ENCODE results near the gene ZNF146. TPM values are rescaled to one million over a fixed set of nuclear protein-coding genes. Genes with fewer than 3 reads are reported as not detected.

Gene ZNF146
- total RNA-seq, 1 donor from 2014 or later = 131 TPM

Other genes starting within 250 kb of the ZNF146 start
- gene SDHAF1, start 219.9 kb upstream of the ZNF146 start, total RNA-seq = 10.1 and 19.6 TPM in 2 replicates
- gene SYNE4, start 206.3 kb upstream of the ZNF146 start, total RNA-seq = 0.17 TPM in 1 of 2 replicates, not detected in the other
- gene ALKBH6, start 200.9 kb upstream of the ZNF146 start, total RNA-seq = 12.3 and 15.3 TPM in 2 replicates
- gene CLIP3, start 182.2 kb upstream of the ZNF146 start, total RNA-seq = 6.7 and 7.8 TPM in 2 replicates
- 1.6 and 2.6 TPM in 2 replicates for gene THAP8, start 160.8 kb upstream of the ZNF146 start, total RNA-seq
- gene WDR62, start 160.2 kb upstream of the ZNF146 start, total RNA-seq = 2.2 and 8.0 TPM in 2 replicates
- gene OVOL3, start 104.0 kb upstream of the ZNF146 start, total RNA-seq = not detected in 2 replicates
- gene POLR2I, start 100.2 kb upstream of the ZNF146 start, total RNA-seq = 42.9 and 71.1 TPM in 2 replicates
- gene TBCB, start 99.6 kb upstream of the ZNF146 start, total RNA-seq = 201 and 226 TPM in 2 replicates
- gene CAPNS1, start 75.0 kb upstream of the ZNF146 start, total RNA-seq = 314 and 443 TPM in 2 replicates
- 7.1 and 24.0 TPM in 2 replicates for gene COX7A1, start 62.7 kb upstream of the ZNF146 start, total RNA-seq
- 2.4 and 6.5 TPM in 2 replicates for gene ZNF565, start 441 bp upstream of the ZNF146 start, total RNA-seq
- 3.3 and 5.6 TPM in 2 replicates for gene ZFP14, start 164.1 kb downstream of the ZNF146 start, total RNA-seq
- gene ZFP82, start 203.5 kb downstream of the ZNF146 start, total RNA-seq = 5.2 and 5.6 TPM in 2 replicates